ENCODE measurements around the gene TMEM163. TPM values are rescaled to one million over a fixed set of nuclear protein-coding genes. Genes with fewer than 3 reads are reported as not detected.
"Not testable (repeated sequence)": the region's sequence is repeated elsewhere in the genome, so short reads cannot be mapped to it uniquely, and the experiment has no call there.

TMEM163 gene
- total RNA-seq, 1 experiment from 2014 or later = not detected

- no peak for DNase-seq (ENCODE audit: low spot score)
Measured at GRCh38 chr2:134581877-134582546, 136.8 kb downstream of the TMEM163 start.

GRCh38 chr2:134578316-134578715 is 140.5 kb downstream of the TMEM163 start:
- no peak for DNase-seq (ENCODE audit: low spot score)

GRCh38 chr2:134576478-134576877 is 142.3 kb downstream of the TMEM163 start:
- no peak for DNase-seq (ENCODE audit: low spot score)

- no peak for DNase-seq (ENCODE audit: low spot score)
Measured at GRCh38 chr2:134575888-134576287, 142.9 kb downstream of the TMEM163 start.

GRCh38 chr2:134574611-134575330 is 144.0 kb downstream of the TMEM163 start:
- no peak for DNase-seq (ENCODE audit: low spot score)

GRCh38 chr2:134573724-134574123 is 145.1 kb downstream of the TMEM163 start:
- DNase-seq (ENCODE audit: low spot score) = no peak

- DNase-seq (ENCODE audit: low spot score) = no peak
Measured at GRCh38 chr2:134573085-134573370, 145.8 kb downstream of the TMEM163 start.

GRCh38 chr2:134572314-134573084 is 146.3 kb downstream of the TMEM163 start:
- DNase-seq (ENCODE audit: low spot score) = no peak

GRCh38 chr2:134570676-134571075 is 148.1 kb downstream of the TMEM163 start:
- no peak for DNase-seq (ENCODE audit: low spot score)

- DNase-seq (ENCODE audit: low spot score) = no peak
Measured at GRCh38 chr2:134568413-134568812, 150.4 kb downstream of the TMEM163 start.

GRCh38 chr2:134567666-134568065 is 151.1 kb downstream of the TMEM163 start:
- DNase-seq (ENCODE audit: low spot score) = no peak

- not testable (repeated sequence) for DNase-seq (ENCODE audit: low spot score)
Measured at GRCh38 chr2:134564955-134565354, 153.8 kb downstream of the TMEM163 start.

- DNase-seq (ENCODE audit: low spot score) = no peak
Measured at GRCh38 chr2:134564549-134564948, 154.3 kb downstream of the TMEM163 start.

GRCh38 chr2:134558208-134558830 is 160.5 kb downstream of the TMEM163 start:
- DNase-seq (ENCODE audit: low spot score) = no peak

GRCh38 chr2:134555411-134555810 is 163.4 kb downstream of the TMEM163 start:
- no peak for DNase-seq (ENCODE audit: low spot score)

- no peak for DNase-seq (ENCODE audit: low spot score)
Measured at GRCh38 chr2:134553657-134554056, 165.1 kb downstream of the TMEM163 start.

- no peak for DNase-seq (ENCODE audit: low spot score)
Measured at GRCh38 chr2:134550566-134551164, 168.1 kb downstream of the TMEM163 start.

- DNase-seq (ENCODE audit: low spot score) = no peak
Measured at GRCh38 chr2:134549104-134549503, 169.7 kb downstream of the TMEM163 start.

GRCh38 chr2:134540990-134541389 is 177.8 kb downstream of the TMEM163 start:
- DNase-seq (ENCODE audit: low spot score) = no peak

- no peak for DNase-seq (ENCODE audit: low spot score)
Measured at GRCh38 chr2:134539981-134540380, 178.8 kb downstream of the TMEM163 start.

GRCh38 chr2:134537702-134538101 is 181.1 kb downstream of the TMEM163 start:
- no peak for DNase-seq (ENCODE audit: low spot score)

- DNase-seq (ENCODE audit: low spot score) = no peak
Measured at GRCh38 chr2:134537121-134537520, 181.7 kb downstream of the TMEM163 start.

Measured in HT-29 (cell line).